ENCODE data around the gene BABAM1. TPM values are rescaled to one million over a fixed set of nuclear protein-coding genes. Genes with fewer than 3 reads are reported as not detected.

BABAM1 gene
- total and polyA plus RNA-seq, 9 of the 15 experiments (the other 6 are each of a cell fraction or from before 2014, with no cell fraction given): 14.7 to 160 (median 113) TPM

DNA sequence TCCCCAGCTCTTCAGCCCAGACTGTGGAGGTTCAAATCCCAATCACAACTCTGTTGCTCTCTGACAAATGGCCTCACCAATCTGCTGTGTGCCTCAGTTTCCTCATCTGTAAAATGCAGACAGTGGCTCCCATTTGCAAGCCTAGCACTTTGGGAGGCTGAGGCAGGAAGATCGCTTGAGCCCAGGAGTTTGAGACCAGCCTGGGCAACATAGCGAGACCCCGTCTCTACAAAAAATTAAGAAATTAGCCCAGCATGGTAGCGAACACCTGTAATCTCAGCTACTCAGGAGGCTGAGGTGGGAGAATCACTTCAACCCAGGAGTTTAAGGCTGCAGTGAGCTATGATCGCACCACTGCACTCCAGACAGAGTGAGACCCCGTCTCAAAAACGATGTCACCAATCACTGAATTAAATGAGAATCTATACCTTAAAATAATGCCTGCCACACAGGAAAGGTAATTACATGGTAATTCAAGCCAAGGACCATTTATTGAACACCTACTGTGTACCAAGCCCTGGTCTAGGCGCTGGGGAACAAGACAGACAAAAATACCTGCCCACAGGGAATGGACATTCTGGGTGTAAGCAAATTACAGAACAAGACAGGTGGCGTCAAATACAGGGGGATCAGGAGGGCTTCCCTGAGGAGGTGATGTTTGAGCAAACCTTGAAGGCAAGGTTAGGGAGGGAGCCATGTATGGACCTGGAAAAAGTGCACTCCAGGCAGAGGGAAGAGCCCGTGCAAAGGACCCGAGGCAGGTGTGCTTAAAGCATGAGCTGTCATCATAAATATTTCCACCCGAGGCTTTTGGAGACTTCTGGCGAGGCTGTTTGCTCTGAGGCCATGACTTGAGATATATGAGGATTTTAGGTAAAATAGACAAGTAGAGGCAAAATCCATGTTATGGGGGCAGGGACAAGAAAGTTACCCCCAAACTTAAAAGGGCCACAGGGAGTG, 29.2 kb upstream of the BABAM1 start (continued):
- no peak for TF ChIP-seq NFE2L1 (tag; IDR thresholded peaks at IDR 0.05; ENCODE audit: borderline replicate concordance, low read depth)
- TF ChIP-seq ZNF121 (CRISPR knock-in tag; conservative IDR thresholded peaks at IDR 0.05): 0 out of 2 replicates have a peak, but pooled peaks have one; percentile 19
- TF ChIP-seq ZKSCAN8 (CRISPR knock-in tag; IDR thresholded peaks at IDR 0.05): peak; percentile 67

DNA sequence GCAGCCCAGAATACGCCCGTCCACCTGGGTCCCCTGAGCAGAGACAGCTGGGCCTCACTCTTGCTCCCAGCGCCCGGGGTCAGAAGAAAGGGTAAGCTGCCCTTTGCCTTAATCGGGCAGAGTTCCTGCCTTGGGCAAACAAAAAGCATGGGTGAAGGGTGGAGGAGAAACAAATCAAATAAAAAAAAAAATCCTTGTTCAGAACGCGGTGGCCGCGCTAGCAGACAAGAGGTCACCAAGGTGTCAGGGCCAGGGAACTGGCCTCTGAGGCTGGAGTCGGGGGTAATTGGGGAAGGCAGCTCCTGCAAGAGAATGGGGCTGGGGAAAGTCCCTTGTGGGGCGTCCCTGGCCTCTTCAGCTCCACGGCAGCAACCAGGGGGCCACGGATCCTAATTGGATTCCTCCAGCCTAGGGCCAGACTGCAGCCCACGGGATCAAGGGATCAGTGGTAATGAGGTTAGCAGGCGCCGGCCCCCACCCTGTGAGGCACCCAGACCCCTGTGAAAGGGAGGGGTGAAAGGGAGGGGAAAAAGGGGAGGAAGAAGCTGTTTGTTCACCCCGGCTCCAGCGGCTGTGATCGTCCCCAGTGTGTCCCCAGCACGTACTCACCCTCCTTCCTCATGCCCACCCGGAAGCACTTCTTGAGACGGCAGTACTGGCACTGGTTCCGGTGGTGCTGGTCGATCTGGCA, 27.0 kb upstream of the BABAM1 start:
- 78% methylated on average over 19 of the region's 24 CpGs for WGBS (ENCODE audit: insufficient coverage, low coverage, missing lambda C conversion rate)
- peak overlapping the region in 1 of 2 experiments; percentile 24; a peak in 2 of 4 replicates for H3K9ac ChIP-seq (ENCODE audit: insufficient read depth in 1 of 2, low read depth in 2 of 2, low read length in 2 of 2)
- DNase-seq (ENCODE audit: extremely low read depth in 1 of 4, low spot score in 3 of 4) (no peak), ATAC-seq (no peak), FAIRE-seq (no peak)
- no peak overlapping the region for H3K4me3 ChIP-seq
- H3K9me1 ChIP-seq (ENCODE audit: control insufficient read depth, insufficient read depth, low read length): no peaks in the 10 kb centered on the region
- H3K27ac ChIP-seq (ENCODE audit: extremely low read depth, low read depth, low read length): no peak overlapping the region
- in situ Hi-C loops (cut with MboI) (no loop called here), intact Hi-C loops (cut with micrococcal nuclease) (no loop called here)
- POLR2A ChIA-PET: interaction anchor here (0.7 to 11.3 kb wide), 4 partner anchors 14 to 559 kb away, joined by 3 to 129 read pairs (median 4); partner anchors contain the start of genes DDA1, OCEL1 and USE1
- H4K20me1 ChIP-seq (replicated peaks; ENCODE audit: control insufficient read depth, insufficient read depth, low read length): peaks cover 15% of the 10 kb centered on the region
- CTCF ChIA-PET (ENCODE audit: low intra/inter-chr PET ratio): no interaction called here
- H3K27me3 ChIP-seq (ENCODE audit: control insufficient read depth in 2 of 2, insufficient read depth in 2 of 2, low read length in 2 of 2): no peaks in the 10 kb centered on the region
- H2AFZ ChIP-seq (ENCODE audit: low read depth, low read length): no peak overlapping the region
- H3K79me2 ChIP-seq (ENCODE audit: control insufficient read depth, insufficient read depth, low read length): peaks cover 65% of the 10 kb centered on the region
- BruUV-seq (replicated peaks): no TSS peak
- peaks cover 20 to 62% of the 10 kb centered on the region in 2 experiments for H3K4me1 ChIP-seq (replicated peaks in 1 of 2; ENCODE audit: control insufficient read depth in 2 of 2, insufficient read depth in 2 of 2, low read length in 2 of 2)
- peaks cover 45% of the 10 kb centered on the region; the same call in 2 of the 3 replicates for H3K36me3 ChIP-seq (ENCODE audit: control insufficient read depth, insufficient read depth, low read length)
- H3K4me2 ChIP-seq (ENCODE audit: insufficient read depth, low read length): no peak overlapping the region
- H3K9me3 ChIP-seq (replicated peaks; ENCODE audit: control insufficient read depth, insufficient read depth, low read depth, low read length): no peaks in the 10 kb centered on the region
- no peak for TF ChIP-seq ZFP30 (CRISPR knock-in tag; IDR thresholded peaks at IDR 0.05; ENCODE audit: borderline replicate concordance)
- TF ChIP-seq ATF6 (CRISPR knock-in tag; IDR thresholded peaks at IDR 0.05): no peak
- TF ChIP-seq, protein P1, sequence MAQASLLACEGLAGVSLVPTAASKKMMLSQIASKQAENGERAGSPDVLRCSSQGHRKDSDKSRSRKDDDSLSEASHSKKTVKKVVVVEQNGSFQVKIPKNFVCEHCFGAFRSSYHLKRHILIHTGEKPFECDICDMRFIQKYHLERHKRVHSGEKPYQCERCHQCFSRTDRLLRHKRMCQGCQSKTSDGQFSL (CRISPR knock-in tag; IDR thresholded peaks at IDR 0.05): peak; percentile 77; the same call in 1 of the 2 replicates
- TF ChIP-seq, protein P1 (tag; IDR thresholded peaks at IDR 0.05): no peak
- no peak for TF ChIP-seq MECOM (CRISPR knock-in tag; IDR thresholded peaks at IDR 0.05)
- TF ChIP-seq FOXK1 (CRISPR knock-in tag; IDR thresholded peaks at IDR 0.05; ENCODE audit: borderline replicate concordance): no peak
- TF ChIP-seq HNRNPK (IDR thresholded peaks at IDR 0.05; ENCODE audit: low read depth, low read length, poor library complexity, severe bottlenecking): no peak
- TF ChIP-seq, protein P2, sequence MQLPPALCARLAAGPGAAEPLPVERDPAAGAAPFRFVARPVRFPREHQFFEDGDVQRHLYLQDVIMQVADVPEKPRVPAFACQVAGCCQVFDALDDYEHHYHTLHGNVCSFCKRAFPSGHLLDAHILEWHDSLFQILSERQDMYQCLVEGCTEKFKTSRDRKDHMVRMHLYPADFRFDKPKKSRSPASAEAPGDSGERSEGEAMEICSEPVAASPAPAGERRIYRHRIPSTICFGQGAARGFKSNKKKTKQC (CRISPR knock-in tag; IDR thresholded peaks at IDR 0.05): no peak

Data from K562 (cell line).